HCT116 (cell line): ENCODE measurements around the gene SUPT3H. TPM values are rescaled to one million over a fixed set of nuclear protein-coding genes. Genes with fewer than 3 reads are reported as not detected.

Experiments
- ATAC-seq: fragments of 200-7000 bp; cut with Tn5 transposase; 2 replicates; pipeline ENCODE4 v1.9.1; 2020; ENCODE audit warnings: mild to moderate bottlenecking, moderate library complexity
- BruUV-seq: library from RNA; stranded (reverse); fragments of 400-500 nt; replicated peaks from 2 replicates; lab custom pipeline; 2021; lab: Mats Ljungman, UMichigan
- CTCF ChIA-PET: fragments of 300-600 bp; sonication (Branson Sonifier 250); formaldehyde crosslinking; loops from one replicate; lab custom pipeline; 2021; ENCODE audit warnings: antibody characterized with exemption; lab: Charles Lee
- POLR2A ChIA-PET: fragments of 300-600, 350-600 bp; sonication (Branson Sonifier 250); formaldehyde crosslinking; loops from one replicate; lab custom pipeline; 2021; ENCODE audit warnings: antibody characterized with exemption; lab: Charles Lee
- RAD21 ChIA-PET, 2 experiments: fragments of 300-600 bp; sonication (Branson Sonifier 250); formaldehyde crosslinking; loops; one replicate each; lab custom pipeline; 2023; ENCODE audit warnings: low total read pairs in 2 of 2; ENCODE audit not compliant: uncharacterized antibody in 2 of 2, unreplicated experiment in 2 of 2, low non-redundant PET in 1 of 2; lab: Charles Lee
- DNase-seq: peaks from one replicate; pipeline ENCODE4 v3.0.0-alpha.2; 2010; ENCODE audit warnings: low read depth, low spot score
- H2AFZ ChIP-seq: fragments of 200-600 bp; shearing (Covaris generic), sonication (generic); 2 replicates; pipeline ENCODE4 v1.6.1; 2017; ENCODE audit warnings: low read depth, mixed run types, mixed read lengths, antibody characterized with exemption, low read length; ENCODE audit not compliant: poor library complexity, severe bottlenecking
- H3K27ac ChIP-seq: 2 replicates; pipeline ENCODE4 v1.5.1; 2012; ENCODE audit warnings: low read depth, low read length
- H3K27me3 ChIP-seq: fragments of 200-600 bp; sonication (generic); 2 replicates; pipeline ENCODE4 v1.6.1; 2016; ENCODE audit warnings: mixed run types, low read length, mixed read lengths; ENCODE audit not compliant: insufficient read depth
- H3K36me3 ChIP-seq, 2 experiments: fragments of 200-500 bp in 1 of 2; fragments of 200-600 bp in 1 of 2; sonication (Bioruptor generic) in 1 of 2; sonication (generic) in 1 of 2; 2 replicates each; pipeline versions ENCODE4 v1.5.1 to v1.6.1; 2014 to 2016; ENCODE audit warnings: low read length in 2 of 2, inconsistent platforms in 1 of 2, mixed read lengths in 1 of 2, mixed run types in 1 of 2; ENCODE audit not compliant: insufficient read depth in 2 of 2, control insufficient read depth in 1 of 2
- H3K4me1 ChIP-seq, 2 experiments: fragments of 200-600 bp in 1 of 2; sonication (generic) in 1 of 2; 2 replicates each; pipeline versions ENCODE4 v1.5.1 to v1.6.1; 2012 to 2017; ENCODE audit warnings: low read length in 2 of 2, inconsistent platforms in 1 of 2, mild to moderate bottlenecking in 1 of 2, mixed read lengths in 1 of 2, mixed run types in 1 of 2, moderate library complexity in 1 of 2; ENCODE audit not compliant: insufficient read depth in 2 of 2, control insufficient read depth in 1 of 2
- H3K4me2 ChIP-seq: fragments of 200-600 bp; sonication (generic); 2 replicates; pipeline ENCODE4 v1.6.1; 2017; ENCODE audit warnings: mixed run types, low read length, mixed read lengths
- H3K4me3 ChIP-seq, 2 experiments: fragments of 200-600 bp in 1 of 2; sonication (generic) in 1 of 2; replicated peaks in 1 of 2; 2 replicates each; pipeline ENCODE4 v1.5.1; 2011 to 2016; ENCODE audit warnings: low read length in 2 of 2, control low read depth in 1 of 2, low read depth in 1 of 2, mild to moderate bottlenecking in 1 of 2, mixed read lengths in 1 of 2, mixed run types in 1 of 2
- H3K79me2 ChIP-seq: fragments of 200-600 bp; sonication (generic); 2 replicates; pipeline ENCODE4 v1.6.1; 2017; ENCODE audit warnings: mild to moderate bottlenecking, mixed run types, low read length, moderate library complexity, mixed read lengths; ENCODE audit not compliant: insufficient read depth
- H3K9ac ChIP-seq: fragments of 200-600 bp; sonication (generic); 2 replicates; pipeline ENCODE4 v1.6.1; 2016; ENCODE audit warnings: low read length, mixed read lengths
- H3K9me2 ChIP-seq: fragments of 200-600 bp; sonication (generic), shearing (Covaris generic); 2 replicates; pipeline ENCODE4 v1.6.1; 2017; ENCODE audit warnings: mixed run types, mild to moderate bottlenecking, moderate library complexity; ENCODE audit not compliant: insufficient read depth
- H3K9me3 ChIP-seq, 2 experiments: fragments of 200-500 bp in 1 of 2; fragments of 200-600 bp in 1 of 2; sonication (Bioruptor generic) in 1 of 2; sonication (generic) in 1 of 2; 2 replicates each; pipeline ENCODE4 v1.6.1; 2014 to 2017; ENCODE audit warnings: low read length in 2 of 2, mixed read lengths in 2 of 2, inconsistent platforms in 1 of 2, low read depth in 1 of 2, mild to moderate bottlenecking in 1 of 2, mixed run types in 1 of 2, moderate library complexity in 1 of 2; ENCODE audit not compliant: control insufficient read depth in 1 of 2, insufficient read depth in 1 of 2
- H4K20me1 ChIP-seq: fragments of 200-600 bp; sonication (generic), shearing (Covaris generic); 2 replicates; pipeline ENCODE4 v1.6.1; 2017; ENCODE audit warnings: mixed run types, mild to moderate bottlenecking, moderate library complexity; ENCODE audit not compliant: insufficient read depth
- CBX3 ChIP-seq: IDR thresholded peaks from 2 replicates; pipeline ENCODE4 v1.6.1; 2012; ENCODE audit warnings: low read depth
- CEBPB ChIP-seq: IDR thresholded peaks from 2 replicates; pipeline ENCODE4 v1.6.1; 2012; ENCODE audit warnings: low read depth
- EGR1 ChIP-seq: IDR thresholded peaks from 2 replicates; pipeline ENCODE4 v1.6.1; 2012; ENCODE audit warnings: low read depth
- ELF1 ChIP-seq: IDR thresholded peaks from 2 replicates; pipeline ENCODE4 v1.6.1; 2012; ENCODE audit warnings: low read depth, borderline replicate concordance
- EZH2 ChIP-seq: fragments of 200-600 bp; sonication (generic); IDR thresholded peaks from 2 replicates; pipeline ENCODE4 v1.6.1; 2017; ENCODE audit warnings: antibody characterized with exemption, mixed run types
- EZH2phosphoT487 ChIP-seq: fragments of 200-600 bp; IDR thresholded peaks from 2 replicates; pipeline ENCODE4 v1.6.1; 2018; ENCODE audit warnings: antibody characterized with exemption, borderline replicate concordance
- FOSL1 ChIP-seq: IDR thresholded peaks from 2 replicates; pipeline ENCODE4 v1.6.1; 2012; ENCODE audit warnings: low read depth
- JUND ChIP-seq: IDR thresholded peaks from 2 replicates; pipeline ENCODE4 v1.6.1; 2012
- POLR2A ChIP-seq: IDR thresholded peaks from 2 replicates; pipeline ENCODE4 v1.7.0; 2011; ENCODE audit warnings: borderline replicate concordance; ENCODE audit not compliant: insufficient read depth, insufficient read length; ENCODE audit errors: extremely low read depth
- SP1 ChIP-seq: IDR thresholded peaks from 2 replicates; pipeline ENCODE4 v1.6.1; 2012; ENCODE audit warnings: low read depth
- SRF ChIP-seq: IDR thresholded peaks from 2 replicates; pipeline ENCODE4 v1.6.1; 2012; ENCODE audit warnings: low read depth
- YY1 ChIP-seq: IDR thresholded peaks from 2 replicates; pipeline ENCODE4 v1.6.1; 2011; ENCODE audit warnings: low read length, low read depth, moderate library complexity, mild to moderate bottlenecking; ENCODE audit not compliant: insufficient replicate concordance; ENCODE audit errors: extremely low read depth
- ZFX ChIP-seq: fragments of 450-650 bp; IDR thresholded peaks from 2 replicates; pipeline ENCODE4 v1.6.1; 2017
- ZNF274 ChIP-seq: fragments of 200-500 bp; sonication (Bioruptor generic); IDR thresholded peaks from 2 replicates; pipeline ENCODE4 v1.6.1; 2014; ENCODE audit warnings: mild to moderate bottlenecking, low read depth, low read length, inconsistent platforms
- intact Hi-C: fragments of 100-400 bp; cut with micrococcal nuclease; formaldehyde crosslinking; loops from 2 replicates; pipeline ENCODE4 v1.10.0; 2022
- total RNA-seq: library from RNA; stranded (reverse); gene quantifications from one replicate; pipeline ENCODE4 v1.2.1, GENCODE V29; 2021; ENCODE audit not compliant: unreplicated experiment
- TF ChIP-seq, protein P1 (sequence below): IDR thresholded peaks from 2 replicates; pipeline ENCODE4 v1.6.1; 2012
- TF ChIP-seq, protein P2 (sequence below): IDR thresholded peaks from 2 replicates; pipeline ENCODE4 v1.6.1; 2011; ENCODE audit warnings: mild to moderate bottlenecking, low read length, moderate library complexity; ENCODE audit not compliant: insufficient replicate concordance; ENCODE audit errors: extremely low read depth

SUPT3H gene
- total RNA-seq, 1 experiment from 2014 or later = 7.4 TPM

DNA sequence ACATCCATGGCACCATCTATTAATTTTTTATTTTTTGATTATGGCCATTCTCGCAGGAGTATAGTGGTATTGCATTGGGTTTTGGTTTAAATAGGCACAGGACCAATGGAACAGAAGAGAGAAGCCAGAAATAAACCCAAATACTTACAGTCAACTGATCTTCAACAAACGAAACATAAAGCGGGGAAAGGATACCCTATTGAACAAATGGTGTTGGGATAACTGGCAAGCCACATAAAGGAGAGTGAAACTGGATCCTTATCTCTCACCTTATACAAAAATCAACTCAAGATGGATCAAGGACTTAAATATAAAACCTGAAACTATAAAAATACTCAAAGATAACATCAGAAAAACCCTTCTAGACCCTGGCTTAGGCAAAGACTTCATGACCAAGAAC, 74.9 kb downstream of the SUPT3H start:
- Histone ChIP-seq H3K9ac (no peak overlapping the region), H2AFZ (no peak overlapping the region), H3K9me3 (no peaks in the 10 kb centered on the region), H3K4me3 (no peak overlapping the region), H3K36me3 (no peaks in the 10 kb centered on the region), H3K4me2 (no peak overlapping the region), H3K4me1 (no peaks in the 10 kb centered on the region), H3K27me3 (no peaks in the 10 kb centered on the region), H3K27ac (no peak overlapping the region), H4K20me1 (no peaks in the 10 kb centered on the region), H3K9me2 (no peaks in the 10 kb centered on the region), H3K79me2 (no peaks in the 10 kb centered on the region)
- TF ChIP-seq SRF (no peak), ZNF274 (no peak), SP1 (no peak), JUND (no peak), ZFX (no peak)
- POLR2A ChIA-PET = no interaction called here
- ATAC-seq (no peak), DNase-seq (no peak)
- CTCF ChIA-PET = no interaction called here
- intact Hi-C loops = no loop called here
- BruUV-seq = no TSS peak
- RAD21 ChIA-PET = no interaction called here

DNA sequence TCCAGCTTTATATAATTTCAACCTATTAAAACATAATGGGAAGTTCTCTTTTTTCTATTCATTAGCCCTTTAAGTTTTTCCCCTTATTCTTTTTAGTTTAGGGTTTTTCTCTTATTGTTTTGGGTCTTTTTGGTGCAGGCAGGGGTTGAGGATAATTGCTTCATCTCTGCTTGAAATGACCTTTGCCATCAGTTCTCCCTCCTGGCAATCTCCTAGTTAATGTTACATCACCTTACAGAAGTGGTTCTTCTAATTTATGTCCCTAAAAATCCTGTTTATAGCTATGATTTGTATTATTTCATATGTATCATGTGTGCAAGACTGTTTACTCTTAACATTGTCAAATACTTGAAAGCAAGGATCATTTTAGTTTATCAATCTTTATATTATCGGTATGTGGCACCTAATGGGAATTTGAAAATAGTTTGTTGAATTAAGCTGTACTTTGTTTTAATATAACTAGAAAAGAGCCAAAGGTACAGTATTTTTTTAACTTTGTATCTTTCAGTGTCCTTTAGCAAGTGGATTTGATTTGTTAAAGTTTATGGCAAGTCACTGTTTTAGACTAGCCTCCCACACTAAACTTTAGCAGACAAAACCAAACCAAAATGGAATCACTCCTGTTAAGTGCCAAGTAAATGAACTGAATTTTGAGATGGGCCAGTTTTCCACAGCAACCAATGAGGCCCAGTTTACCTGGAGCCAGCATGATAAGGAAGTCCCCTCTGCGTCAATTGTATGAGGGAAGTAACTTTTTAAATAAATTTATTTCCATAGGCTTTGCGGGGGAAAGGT, 76.2 kb downstream of the SUPT3H start:
- RAD21 ChIA-PET = no interaction called here
- CTCF ChIA-PET = no interaction called here

More for the DNA sequence above, 76.2 kb downstream of the SUPT3H start:
- no peak overlapping the region for H3K4me2 ChIP-seq
- intact Hi-C loops = no loop called here
- H3K79me2 ChIP-seq = no peaks in the 10 kb centered on the region
- no peak overlapping the region for H3K4me3 ChIP-seq
- H3K9me3 ChIP-seq = no peaks in the 10 kb centered on the region
- no peaks in the 10 kb centered on the region for H3K9me2 ChIP-seq
- POLR2A ChIA-PET = no interaction called here
- no peaks in the 10 kb centered on the region for H3K27me3 ChIP-seq
- no peaks in the 10 kb centered on the region for H4K20me1 ChIP-seq
- BruUV-seq = no TSS peak
- H3K27ac ChIP-seq = no peak overlapping the region
- no peak overlapping the region for H2AFZ ChIP-seq
- H3K36me3 ChIP-seq = no peaks in the 10 kb centered on the region
- no peak for ATAC-seq
- H3K9ac ChIP-seq = no peak overlapping the region
- DNase-seq = no peak
- no peaks in the 10 kb centered on the region for H3K4me1 ChIP-seq
- TF ChIP-seq SP1 = no peak
- TF ChIP-seq EZH2phosphoT487 = no peak
- no peak for TF ChIP-seq FOSL1
- TF ChIP-seq CEBPB = no peak
- TF ChIP-seq, protein P1, sequence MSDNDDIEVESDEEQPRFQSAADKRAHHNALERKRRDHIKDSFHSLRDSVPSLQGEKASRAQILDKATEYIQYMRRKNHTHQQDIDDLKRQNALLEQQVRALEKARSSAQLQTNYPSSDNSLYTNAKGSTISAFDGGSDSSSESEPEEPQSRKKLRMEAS = no peak
- no peak for TF ChIP-seq EZH2
- no peak for TF ChIP-seq POLR2A
- TF ChIP-seq CBX3 = no peak
- TF ChIP-seq ELF1 = no peak
- no peak for TF ChIP-seq EGR1
- no peak for TF ChIP-seq SRF
- TF ChIP-seq YY1 = no peak
- TF ChIP-seq, protein P2, sequence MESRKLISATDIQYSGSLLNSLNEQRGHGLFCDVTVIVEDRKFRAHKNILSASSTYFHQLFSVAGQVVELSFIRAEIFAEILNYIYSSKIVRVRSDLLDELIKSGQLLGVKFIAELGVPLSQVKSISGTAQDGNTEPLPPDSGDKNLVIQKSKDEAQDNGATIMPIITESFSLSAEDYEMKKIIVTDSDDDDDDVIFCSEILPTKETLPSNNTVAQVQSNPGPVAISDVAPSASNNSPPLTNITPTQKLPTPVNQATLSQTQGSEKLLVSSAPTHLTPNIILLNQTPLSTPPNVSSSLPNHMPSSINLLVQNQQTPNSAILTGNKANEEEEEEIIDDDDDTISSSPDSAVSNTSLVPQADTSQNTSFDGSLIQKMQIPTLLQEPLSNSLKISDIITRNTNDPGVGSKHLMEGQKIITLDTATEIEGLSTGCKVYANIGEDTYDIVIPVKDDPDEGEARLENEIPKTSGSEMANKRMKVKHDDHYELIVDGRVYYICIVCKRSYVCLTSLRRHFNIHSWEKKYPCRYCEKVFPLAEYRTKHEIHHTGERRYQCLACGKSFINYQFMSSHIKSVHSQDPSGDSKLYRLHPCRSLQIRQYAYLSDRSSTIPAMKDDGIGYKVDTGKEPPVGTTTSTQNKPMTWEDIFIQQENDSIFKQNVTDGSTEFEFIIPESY = no peak
- TF ChIP-seq, all 23 proteins: peak for 0
